Endometrial microvascular endothelial cells (primary cell): Measurements from ENCODE around the gene HLA-A. TPM values are rescaled to one million over a fixed set of nuclear protein-coding genes. Genes with fewer than 3 reads are reported as not detected.
"Not testable (repeated sequence)": the region's sequence is repeated elsewhere in the genome, so short reads cannot be mapped to it uniquely, and the experiment has no call there.

Experiments used
- in situ Hi-C: cut with HindIII; loops from 2 replicates; pipeline ENCODE4 v1.10.0; 2017; ENCODE audit warnings: low sequenced_read_pairs, low pct_unique_long_range_greater_than_20kb; ENCODE audit errors: inconsistent ontology term
- total RNA-seq: library from RNA; depleted of rRNA; stranded (reverse); fragments of >200 nt; gene quantifications from one replicate; pipeline ENCODE4 v1.2.3, GENCODE V29; 2015; ENCODE audit errors: inconsistent ontology term

Gene HLA-A
- total RNA-seq, 1 donor from 2014 or later = 723 TPM

GRCh38 chr6:29954272-29954671 is 11.9 kb downstream of the HLA-A start:
- in situ Hi-C loops = no loop called here

- in situ Hi-C loops = no loop called here
Observed at GRCh38 chr6:29955783-29956182, 13.5 kb downstream of the HLA-A start.

GRCh38 chr6:29956518-29956917 is 14.2 kb downstream of the HLA-A start:
- in situ Hi-C loops = no loop called here

GRCh38 chr6:29958046-29958445 is 15.7 kb downstream of the HLA-A start:
- in situ Hi-C loops = no loop called here

- in situ Hi-C loops = no loop called here
Observed at GRCh38 chr6:29958921-29959320, 16.6 kb downstream of the HLA-A start.

GRCh38 chr6:29959467-29959866 is 17.1 kb downstream of the HLA-A start:
- in situ Hi-C loops = no loop called here

GRCh38 chr6:29961966-29962365 is 19.6 kb downstream of the HLA-A start:
- in situ Hi-C loops = no loop called here

- in situ Hi-C loops = not testable (repeated sequence)
Observed at GRCh38 chr6:29963697-29964096, 21.4 kb downstream of the HLA-A start.

- in situ Hi-C loops = no loop called here
Observed at GRCh38 chr6:29964518-29964886, 22.2 kb downstream of the HLA-A start.

GRCh38 chr6:29964887-29965562 is 22.7 kb downstream of the HLA-A start:
- in situ Hi-C loops = no loop called here

GRCh38 chr6:29965563-29965872 is 23.2 kb downstream of the HLA-A start:
- in situ Hi-C loops = no loop called here

- in situ Hi-C loops = no loop called here
Observed at GRCh38 chr6:29965873-29966601, 23.7 kb downstream of the HLA-A start.

GRCh38 chr6:29967379-29968010 is 25.2 kb downstream of the HLA-A start:
- in situ Hi-C loops = no loop called here

- in situ Hi-C loops = no loop called here
Observed at GRCh38 chr6:29968130-29968529, 25.8 kb downstream of the HLA-A start.

- in situ Hi-C loops = no loop called here
Observed at GRCh38 chr6:29968905-29969304, 26.6 kb downstream of the HLA-A start.

GRCh38 chr6:29970711-29971110 is 28.4 kb downstream of the HLA-A start:
- in situ Hi-C loops = no loop called here

GRCh38 chr6:29974901-29975560 is 32.7 kb downstream of the HLA-A start:
- in situ Hi-C loops = no loop called here

- in situ Hi-C loops = no loop called here
Observed at GRCh38 chr6:29975561-29975907, 33.2 kb downstream of the HLA-A start.

- in situ Hi-C loops = no loop called here
Observed at GRCh38 chr6:29976253-29976587, 33.9 kb downstream of the HLA-A start.
